Nephron progenitor cell (in vitro differentiated cells): ENCODE results near the gene CD300A.

Experiments used
- DNase-seq: peaks from one replicate; pipeline ENCODE4 v3.0.0; 2021
- H3K27ac Mint-ChIP-seq: 2 replicates; pipeline ENCODE4 v1.8.0; 2021; ENCODE audit warnings: mild to moderate bottlenecking, moderate library complexity, mixed read lengths
- H3K27me3 Mint-ChIP-seq: 2 replicates; pipeline ENCODE4 v1.8.0; 2021; ENCODE audit warnings: mild to moderate bottlenecking, low read depth, mixed read lengths; ENCODE audit not compliant: poor library complexity
- H3K36me3 Mint-ChIP-seq: 2 replicates; pipeline ENCODE4 v1.8.0; 2021; ENCODE audit warnings: low read depth, mixed read lengths
- H3K4me1 Mint-ChIP-seq: 2 replicates; pipeline ENCODE4 v1.8.0; 2021; ENCODE audit warnings: mixed read lengths
- H3K4me3 Mint-ChIP-seq: 2 replicates; pipeline ENCODE4 v1.8.0; 2021; ENCODE audit warnings: mild to moderate bottlenecking, moderate library complexity, mixed read lengths
- H3K9me3 Mint-ChIP-seq: 2 replicates; pipeline ENCODE4 v1.8.0; 2021; ENCODE audit warnings: mild to moderate bottlenecking, moderate library complexity, mixed read lengths
- CTCF ChIP-seq: fragments of 200-600 bp; sonication (generic); IDR thresholded peaks from 2 replicates; pipeline ENCODE4 v1.5.0; 2021; ENCODE audit warnings: antibody characterized with exemption

The CD300A gene

GRCh38 chr17:74467221-74467951 is 952 bp downstream of the CD300A start:
- peak overlapping the region; percentile 14 for H3K4me3 Mint-ChIP-seq
- no peak overlapping the region for H3K27ac Mint-ChIP-seq
- DNase-seq, result no peak
- no peak for TF ChIP-seq CTCF
- H3K4me1 Mint-ChIP-seq, result peaks cover 5% of the 10 kb centered on the region
- peaks cover 29% of the 10 kb centered on the region for H3K27me3 Mint-ChIP-seq
- H3K9me3 Mint-ChIP-seq, result no peaks in the 10 kb centered on the region
- no peaks in the 10 kb centered on the region for H3K36me3 Mint-ChIP-seq

- peaks cover 17% of the 10 kb centered on the region for H3K9me3 Mint-ChIP-seq
- no peak overlapping the region for H3K4me3 Mint-ChIP-seq
- DNase-seq, result no peak
- TF ChIP-seq CTCF, result no peak
- no peak overlapping the region for H3K27ac Mint-ChIP-seq
- H3K4me1 Mint-ChIP-seq, result peaks cover 5% of the 10 kb centered on the region
- H3K36me3 Mint-ChIP-seq, result no peaks in the 10 kb centered on the region
- peaks cover 48% of the 10 kb centered on the region for H3K27me3 Mint-ChIP-seq
Measured at GRCh38 chr17:74471341-74471740, 4.9 kb downstream of the CD300A start.

GRCh38 chr17:74472890-74473289 is 6.5 kb downstream of the CD300A start:
- Mint-ChIP-seq H3K27ac (no peak overlapping the region), H3K9me3 (peaks cover 20% of the 10 kb centered on the region), H3K36me3 (no peaks in the 10 kb centered on the region), H3K4me3 (no peak overlapping the region), H3K27me3 (peaks cover 52% of the 10 kb centered on the region), H3K4me1 (no peaks in the 10 kb centered on the region)
- no peak for TF ChIP-seq CTCF
- no peak for DNase-seq

GRCh38 chr17:74473294-74473693 is 6.9 kb downstream of the CD300A start:
- Mint-ChIP-seq H3K4me3 (no peak overlapping the region), H3K36me3 (no peaks in the 10 kb centered on the region), H3K4me1 (no peaks in the 10 kb centered on the region), H3K27ac (no peak overlapping the region), H3K27me3 (peaks cover 56% of the 10 kb centered on the region), H3K9me3 (peaks cover 20% of the 10 kb centered on the region)
- TF ChIP-seq CTCF, result no peak
- no peak for DNase-seq

- H3K9me3 Mint-ChIP-seq, result peaks cover 20% of the 10 kb centered on the region
- peaks cover 60% of the 10 kb centered on the region for H3K27me3 Mint-ChIP-seq
- H3K27ac Mint-ChIP-seq, result no peak overlapping the region
- H3K36me3 Mint-ChIP-seq, result no peaks in the 10 kb centered on the region
- TF ChIP-seq CTCF, result no peak
- H3K4me1 Mint-ChIP-seq, result no peaks in the 10 kb centered on the region
- no peak overlapping the region for H3K4me3 Mint-ChIP-seq
- no peak for DNase-seq
Measured at GRCh38 chr17:74474043-74474792, 7.8 kb downstream of the CD300A start.
